GM12801 (cell line): Measurements from ENCODE around the gene LRRC40.

ENCODE experiments used
- CTCF ChIP-seq: IDR thresholded peaks from one replicate; pipeline ENCODE4 v1.5.1; 2011; ENCODE audit warnings: control low read depth; ENCODE audit not compliant: insufficient read length; ENCODE audit errors: extremely low read depth

LRRC40 gene

GRCh38 chr1:70211541-70211940 lies 6.2 kb upstream of the LRRC40 start:
- no peak for TF ChIP-seq CTCF

DNA sequence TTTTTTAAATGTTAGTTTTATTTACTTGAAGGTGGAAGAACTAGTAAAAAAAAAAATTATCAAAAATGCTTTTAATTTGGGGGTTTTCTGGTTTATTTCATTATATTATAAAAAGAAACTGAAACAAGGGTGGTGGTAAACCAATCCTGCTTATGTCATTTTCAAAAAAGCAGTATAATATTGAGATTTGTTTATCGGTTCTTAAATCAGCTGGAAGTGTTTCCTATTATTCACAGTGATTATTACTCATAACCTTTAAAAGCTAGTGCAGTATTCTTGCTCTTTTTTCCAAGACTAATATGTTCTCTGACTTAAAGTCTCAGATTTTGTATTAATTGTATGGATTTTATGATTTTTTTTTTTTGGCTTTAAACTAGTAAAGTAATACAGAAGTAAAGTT lies 5.4 kb upstream of the LRRC40 start:
- TF ChIP-seq CTCF = no peak

- TF ChIP-seq CTCF = no peak
Measured at GRCh38 chr1:70208292-70208691, 2.9 kb upstream of the LRRC40 start.

GRCh38 chr1:70207492-70207891 lies 2.1 kb upstream of the LRRC40 start:
- no peak for TF ChIP-seq CTCF

- TF ChIP-seq CTCF = no peak
Measured at GRCh38 chr1:70205071-70205433, 327 bp downstream of the LRRC40 start.

DNA sequence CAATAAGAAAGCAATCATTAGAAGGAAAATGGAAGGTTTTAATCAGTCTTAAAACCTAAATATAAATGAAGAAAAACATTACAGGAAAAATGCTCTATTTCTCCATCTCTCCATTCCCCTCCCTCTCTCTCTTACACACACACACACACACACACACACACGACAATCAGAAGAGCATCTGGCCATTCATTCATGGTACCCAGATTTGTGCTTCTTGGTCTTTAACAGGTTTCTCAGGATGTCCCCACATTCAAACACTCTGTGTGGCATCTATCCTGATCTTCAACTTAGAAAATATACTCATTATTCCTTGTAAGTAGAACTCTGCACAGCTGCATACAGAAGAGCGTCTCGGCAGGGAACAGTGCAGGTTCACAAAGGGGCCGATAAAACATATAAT lies 779 bp downstream of the LRRC40 start:
- TF ChIP-seq CTCF = no peak

- no peak for TF ChIP-seq CTCF
Measured at GRCh38 chr1:70204139-70204538, 1.2 kb downstream of the LRRC40 start.

DNA sequence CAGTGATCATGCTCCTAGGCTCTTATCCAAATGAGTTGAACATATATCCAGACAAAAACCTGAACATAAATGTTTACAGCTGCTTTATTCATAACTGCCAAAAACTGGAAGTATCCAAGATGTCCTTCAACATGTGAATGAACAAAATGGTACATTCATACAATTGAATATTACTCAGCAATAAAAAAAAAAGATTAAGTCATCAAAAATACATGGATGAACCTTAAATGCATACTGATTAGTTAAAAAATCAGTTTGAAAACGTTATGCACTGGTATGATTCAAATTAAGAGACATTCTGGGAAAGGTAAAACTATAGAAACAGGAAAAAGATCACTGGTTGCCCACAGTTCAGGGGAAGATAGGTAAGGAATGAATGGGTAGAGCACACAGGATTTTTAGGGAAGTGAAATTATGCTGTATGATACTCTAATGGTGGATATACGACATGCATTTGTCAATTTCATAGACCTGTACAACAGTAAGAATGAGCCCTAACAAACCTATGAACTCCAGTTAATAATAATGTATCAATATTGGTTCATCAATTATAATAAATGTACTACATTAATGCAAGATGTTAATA lies 3.1 kb downstream of the LRRC40 start:
- TF ChIP-seq CTCF = no peak
